OCI-LY1 (cell line): ENCODE measurements around the gene EFNB2.

Experiments
- CTCF ChIP-seq: fragments of 200-600 bp; sonication (generic), shearing (Covaris generic); IDR thresholded peaks from 2 replicates; pipeline ENCODE4 v1.5.1; 2017; ENCODE audit warnings: mild to moderate bottlenecking, antibody characterized with exemption, low read length, moderate library complexity, mixed read lengths
- EZH2 ChIP-seq: fragments of 200-600 bp; sonication (generic), shearing (Covaris generic); IDR thresholded peaks from 2 replicates; pipeline ENCODE4 v1.8.0; 2017; ENCODE audit warnings: borderline replicate concordance, mixed run types, mild to moderate bottlenecking, antibody characterized with exemption, low read length, moderate library complexity, mixed read lengths

DNA sequence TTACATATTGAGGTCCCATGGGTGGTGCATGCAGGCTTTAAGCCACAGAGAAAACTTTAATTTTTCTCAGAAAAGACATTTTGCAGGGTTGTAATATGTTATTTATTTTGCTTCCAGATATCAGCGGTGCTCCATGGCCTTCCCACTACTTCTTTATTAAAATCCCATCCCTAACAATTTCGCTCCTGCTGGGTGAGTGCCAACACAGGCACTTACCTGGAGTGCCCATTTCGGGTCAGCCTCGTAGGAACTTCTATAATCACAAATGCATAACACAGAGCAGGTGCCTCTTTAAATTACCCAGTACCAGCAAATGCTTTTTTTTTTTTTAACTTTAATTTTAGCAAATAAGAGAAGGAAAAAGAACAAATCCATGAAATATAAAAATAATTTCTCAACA is 86.4 kb downstream of the EFNB2 start:
- TF ChIP-seq EZH2 (no peak), CTCF (no peak)
